SK-N-SH treated with all-trans-retinoic acid at 6 μM for 48 hours (cell line): ENCODE data around the gene ADM5.

Experiments used
- ARNTL ChIP-seq: fragments of 450-650 bp; formaldehyde crosslinking; IDR thresholded peaks from 2 replicates; pipeline ENCODE4 v1.5.0; 2020; ENCODE audit warnings: low read depth, mild to moderate bottlenecking, moderate library complexity, borderline replicate concordance
- ESRRG ChIP-seq: fragments of 250-450 bp; sonication (Bioruptor Pico); IDR thresholded peaks from 2 replicates; pipeline ENCODE4 v1.6.1; 2021; ENCODE audit warnings: mild to moderate bottlenecking
- GLIS3 ChIP-seq: fragments of 250-450 bp; sonication (Bioruptor Pico); IDR thresholded peaks from 2 replicates; pipeline ENCODE4 v1.5.0; 2020; ENCODE audit warnings: mild to moderate bottlenecking, moderate library complexity
- ZC3H10 ChIP-seq: fragments of 250-450 bp; sonication (Bioruptor Pico); IDR thresholded peaks from 2 replicates; pipeline ENCODE4 v1.5.1; 2021; ENCODE audit warnings: mild to moderate bottlenecking, moderate library complexity
- ZFP3 ChIP-seq: fragments of 250-450 bp; sonication (Bioruptor Pico); IDR thresholded peaks from 2 replicates; pipeline ENCODE4 v1.5.0; 2020; ENCODE audit warnings: mild to moderate bottlenecking, moderate library complexity
- ZFP30 ChIP-seq: fragments of 450-650 bp; formaldehyde crosslinking; IDR thresholded peaks from 2 replicates; pipeline ENCODE4 v1.5.0; 2022; ENCODE audit warnings: mild to moderate bottlenecking, moderate library complexity
- ZNF565 ChIP-seq: fragments of 450-650 bp; formaldehyde crosslinking; conservative IDR thresholded peaks from 2 replicates; pipeline ENCODE4 v1.5.0; 2020; ENCODE audit warnings: low read depth, mild to moderate bottlenecking, moderate library complexity
- TF ChIP-seq, protein P1 (sequence below): fragments of 250-450 bp; sonication (Bioruptor Pico); IDR thresholded peaks from 2 replicates; pipeline ENCODE4 v1.8.0; 2020; ENCODE audit warnings: mild to moderate bottlenecking, moderate library complexity, borderline replicate concordance

DNA sequence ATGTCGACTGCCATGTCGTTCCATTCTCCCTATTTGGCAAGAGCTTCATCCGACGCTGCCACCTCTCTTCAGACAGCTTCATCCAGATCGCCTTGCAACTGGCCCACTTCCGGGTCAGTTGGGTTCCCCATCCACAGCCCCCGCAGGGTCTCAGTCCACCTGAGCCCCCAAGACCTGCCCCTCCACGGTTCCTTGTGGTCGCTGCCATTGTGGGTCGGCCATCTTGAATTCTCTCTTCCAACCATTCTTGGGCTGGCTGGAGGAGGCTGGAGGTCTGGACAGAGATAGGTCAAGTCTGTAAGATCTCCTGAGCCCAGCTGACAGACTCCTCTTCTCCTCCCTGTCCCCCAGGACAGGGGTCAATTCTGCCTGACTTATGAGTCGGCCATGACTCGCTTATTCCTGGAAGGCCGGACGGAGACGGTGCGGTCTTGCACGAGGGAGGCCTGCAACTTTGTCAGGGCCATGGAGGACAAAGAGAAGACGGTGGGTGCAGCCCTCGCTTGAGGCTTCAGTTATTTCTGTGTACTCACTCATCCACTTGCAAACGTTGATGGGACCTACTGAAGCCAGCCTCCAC lies 21.1 kb downstream of the ADM5 start:
- TF ChIP-seq ARNTL (CRISPR knock-in tag) (no peak), ZFP30 (CRISPR knock-in tag) (no peak), ESRRG (no peak), GLIS3 (CRISPR knock-in tag) (no peak), ZFP3 (no peak), ZC3H10 (CRISPR knock-in tag) (no peak), ZNF565 (CRISPR knock-in tag) (no peak)
- TF ChIP-seq, protein P1, sequence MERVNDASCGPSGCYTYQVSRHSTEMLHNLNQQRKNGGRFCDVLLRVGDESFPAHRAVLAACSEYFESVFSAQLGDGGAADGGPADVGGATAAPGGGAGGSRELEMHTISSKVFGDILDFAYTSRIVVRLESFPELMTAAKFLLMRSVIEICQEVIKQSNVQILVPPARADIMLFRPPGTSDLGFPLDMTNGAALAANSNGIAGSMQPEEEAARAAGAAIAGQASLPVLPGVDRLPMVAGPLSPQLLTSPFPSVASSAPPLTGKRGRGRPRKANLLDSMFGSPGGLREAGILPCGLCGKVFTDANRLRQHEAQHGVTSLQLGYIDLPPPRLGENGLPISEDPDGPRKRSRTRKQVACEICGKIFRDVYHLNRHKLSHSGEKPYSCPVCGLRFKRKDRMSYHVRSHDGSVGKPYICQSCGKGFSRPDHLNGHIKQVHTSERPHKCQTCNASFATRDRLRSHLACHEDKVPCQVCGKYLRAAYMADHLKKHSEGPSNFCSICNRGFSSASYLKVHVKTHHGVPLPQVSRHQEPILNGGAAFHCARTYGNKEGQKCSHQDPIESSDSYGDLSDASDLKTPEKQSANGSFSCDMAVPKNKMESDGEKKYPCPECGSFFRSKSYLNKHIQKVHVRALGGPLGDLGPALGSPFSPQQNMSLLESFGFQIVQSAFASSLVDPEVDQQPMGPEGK (CRISPR knock-in tag) = no peak
